ENCODE data around the gene LY86. TPM values are rescaled to one million over a fixed set of nuclear protein-coding genes. Genes with fewer than 3 reads are reported as not detected.

Gene LY86
- total and polyA plus RNA-seq, 9 of the 15 experiments (the other 6 are each of a cell fraction or from before 2014, with no cell fraction given) = 0.08 to 0.20 TPM; not detected in 7

- TF ChIP-seq MYBL2 (IDR thresholded peaks at IDR 0.05; ENCODE audit: low read depth) (no peak), MYBL2 (CRISPR knock-in tag; IDR thresholded peaks at IDR 0.05; ENCODE audit: borderline replicate concordance) (no peak), BRD4 (IDR thresholded peaks at IDR 0.05) (no peak), RERE (CRISPR knock-in tag; IDR thresholded peaks at IDR 0.05; ENCODE audit: borderline replicate concordance) (no peak), THAP7 (CRISPR knock-in tag; IDR thresholded peaks at IDR 0.05) (no peak)
These were observed 597 bp downstream of the LY86 start (continued) for GRCh38 chr6:6588924-6589709.
